Superior temporal gyrus (tissue), 1 donor: ENCODE results near the gene BATF3.
"Not testable (repeated sequence)": the region's sequence is repeated elsewhere in the genome, so short reads cannot be mapped to it uniquely, and the experiment has no call there.

Source experiments
- DNase-seq: peaks from one replicate; pipeline ENCODE4 v3.0.0-alpha.2; 2016; ENCODE audit errors: extremely low spot score

The BATF3 gene

DNA sequence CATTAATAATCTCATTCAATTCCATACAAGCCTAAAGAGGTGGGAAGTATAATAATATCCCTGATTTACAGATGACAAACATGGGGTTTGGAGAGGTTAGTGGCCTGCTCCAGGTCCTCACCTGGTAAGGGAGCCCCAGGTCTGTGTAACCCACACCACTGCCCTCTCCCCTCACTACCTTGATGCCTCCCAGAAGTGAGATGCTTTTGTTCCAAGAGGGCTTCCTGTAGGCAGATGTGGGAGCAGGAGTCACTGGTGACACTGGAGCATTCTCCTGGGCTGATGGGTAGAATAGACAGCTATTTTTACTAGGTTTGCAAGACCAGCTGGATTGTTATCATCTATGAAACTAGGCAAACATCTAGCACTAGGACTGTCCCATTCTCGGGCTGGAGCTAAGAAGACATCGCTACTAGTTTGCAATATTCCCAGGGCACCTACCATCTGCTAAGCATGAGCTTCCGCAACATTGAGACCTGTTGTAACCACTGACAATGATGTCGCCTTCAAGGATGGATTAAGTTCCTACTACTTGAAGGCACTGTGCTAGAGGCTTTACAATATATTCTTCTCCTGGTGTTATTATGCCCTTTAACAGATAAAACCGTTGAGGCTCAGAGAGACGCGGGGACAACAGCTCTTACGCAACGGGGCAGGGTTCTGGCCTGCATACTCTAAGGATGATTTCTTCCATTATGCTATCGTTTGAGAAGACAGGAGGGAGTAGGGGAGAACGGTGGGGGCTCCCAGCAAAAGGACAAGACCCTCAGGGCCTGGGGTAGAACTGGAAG is 35.0 kb downstream of the BATF3 start:
- no peak for DNase-seq

DNA sequence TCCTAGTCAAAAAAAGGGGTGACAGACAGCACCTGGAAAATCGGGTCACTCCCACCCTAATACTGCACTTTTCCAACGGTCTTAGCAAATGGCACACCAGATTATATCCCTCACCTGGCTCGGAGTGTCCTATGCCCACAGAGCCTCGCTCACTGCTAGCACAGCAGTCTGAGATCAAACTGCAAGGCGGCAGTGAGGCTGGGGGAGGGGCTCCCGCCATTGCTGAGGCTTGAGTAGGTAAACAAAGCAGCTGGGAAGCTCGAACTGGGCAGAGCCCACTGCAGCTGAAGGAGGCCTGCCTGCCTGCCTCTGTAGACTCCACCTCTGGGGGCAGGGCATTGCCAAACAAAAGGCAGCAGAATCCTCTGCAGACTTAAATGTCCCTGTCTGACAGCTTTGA is 41.4 kb downstream of the BATF3 start:
- DNase-seq, result not testable (repeated sequence)

DNA sequence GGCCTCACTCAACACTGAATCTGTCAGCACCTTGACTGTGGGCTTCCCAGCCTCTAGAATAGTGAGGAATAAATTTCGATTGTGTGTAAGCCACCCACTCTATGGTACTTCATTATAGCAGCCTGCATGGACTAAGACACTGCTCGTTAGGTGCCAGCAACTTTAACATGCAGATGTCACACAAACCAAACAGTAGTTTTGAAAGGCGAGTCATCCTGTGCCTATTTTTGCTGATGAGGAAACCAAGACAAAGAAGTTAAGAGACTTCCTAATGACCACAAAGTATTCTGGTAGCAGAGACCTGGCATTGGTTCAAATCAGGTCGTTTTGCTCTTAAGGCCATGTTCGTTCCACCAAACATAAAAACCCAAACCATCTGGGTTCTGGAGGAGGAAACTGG is 42.9 kb downstream of the BATF3 start:
- DNase-seq, result no peak

DNA sequence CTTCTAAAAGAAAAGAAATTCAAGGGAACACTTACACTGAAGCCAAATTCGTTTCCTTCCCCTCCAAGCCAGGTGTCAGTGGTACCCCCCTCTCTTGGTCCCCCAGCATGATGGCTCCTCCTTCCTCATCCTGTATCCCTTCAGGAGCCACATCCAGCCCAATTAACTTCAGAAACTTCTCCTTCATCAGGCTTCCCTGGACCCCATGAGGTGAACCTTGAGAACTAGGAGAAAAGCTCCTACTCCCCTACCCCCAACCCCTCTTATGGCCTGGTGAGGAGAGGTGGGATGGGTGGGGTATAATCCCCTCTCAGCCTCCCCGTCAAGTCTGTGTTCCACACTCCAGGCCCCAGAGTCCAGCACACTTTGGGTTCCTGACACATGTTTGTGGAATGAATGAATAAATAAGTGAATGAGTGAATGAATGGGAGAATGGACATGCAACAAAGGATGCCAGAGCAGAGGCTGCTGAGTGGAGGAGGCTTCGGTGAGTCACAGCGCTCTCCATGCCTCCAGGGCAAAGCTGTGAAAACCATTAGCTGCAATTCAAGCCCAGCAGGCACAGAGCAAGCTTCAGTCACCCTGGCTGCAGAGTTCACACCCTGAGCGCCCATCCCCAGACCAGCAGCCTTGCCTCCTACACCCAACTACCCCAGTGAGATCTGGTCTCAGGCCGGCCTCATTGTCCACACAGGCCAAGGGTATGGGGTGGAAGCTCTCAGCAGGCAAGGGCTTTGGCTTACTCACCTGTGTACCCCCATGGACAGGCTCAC is 43.8 kb downstream of the BATF3 start:
- DNase-seq, result no peak

DNA sequence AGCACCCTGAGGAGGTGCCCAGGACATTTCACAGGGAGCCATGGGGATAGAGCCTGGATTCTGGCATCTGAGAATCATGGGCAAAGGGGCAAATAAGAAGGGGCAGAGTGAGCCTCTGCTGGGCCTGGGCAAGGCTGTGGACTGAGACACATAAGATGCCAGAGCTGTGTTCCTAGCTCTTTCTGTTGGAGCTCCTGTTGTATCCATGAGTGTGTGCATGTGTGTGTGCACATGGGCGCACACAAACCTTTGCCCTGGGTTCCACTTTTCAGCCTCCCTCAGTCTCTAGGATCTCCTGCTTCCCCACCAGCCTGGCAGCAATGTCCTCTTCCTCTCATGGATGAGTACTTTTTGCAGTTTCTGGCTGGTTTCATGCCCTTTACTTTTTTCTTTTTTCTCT is 47.0 kb downstream of the BATF3 start:
- no peak for DNase-seq

DNA sequence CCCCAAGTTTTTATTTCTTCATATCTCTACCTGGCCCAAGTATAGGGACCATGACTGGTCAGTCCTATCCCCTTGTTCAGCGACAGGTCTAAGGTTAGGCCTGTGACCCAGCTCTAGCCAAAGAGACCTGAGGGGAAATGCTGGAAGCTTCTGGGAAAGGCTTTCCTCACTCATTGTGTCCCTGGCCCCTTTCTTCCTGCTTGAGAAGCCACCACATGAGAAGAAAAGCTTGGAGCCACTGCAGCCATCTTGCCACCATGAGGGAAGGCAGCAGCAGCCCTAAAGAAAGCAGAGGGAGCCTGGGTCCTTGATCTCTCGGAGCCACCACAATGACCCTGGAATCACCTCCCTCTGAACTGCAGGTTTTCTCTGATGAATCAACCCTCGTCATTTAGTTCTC is 47.7 kb downstream of the BATF3 start:
- DNase-seq, result no peak

DNA sequence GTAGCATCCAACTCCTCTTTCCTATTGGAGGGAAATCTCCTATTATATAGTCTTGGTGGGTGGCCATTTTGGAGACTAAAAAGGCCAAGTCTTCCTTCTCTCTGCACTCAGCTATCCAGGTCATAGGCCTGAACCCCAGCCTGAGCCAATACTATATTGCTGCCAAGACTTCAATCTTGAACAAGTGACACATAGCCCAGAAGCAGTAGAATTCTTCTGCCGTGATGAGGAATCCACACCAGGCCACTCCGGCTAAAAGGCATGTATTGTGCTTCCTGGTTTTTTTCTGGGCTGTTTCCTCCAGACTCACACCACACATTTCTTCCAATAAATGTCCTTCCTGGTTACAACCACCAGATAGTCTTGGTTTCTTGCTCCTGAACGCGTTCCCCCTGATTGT is 48.1 kb downstream of the BATF3 start:
- no peak for DNase-seq

DNA sequence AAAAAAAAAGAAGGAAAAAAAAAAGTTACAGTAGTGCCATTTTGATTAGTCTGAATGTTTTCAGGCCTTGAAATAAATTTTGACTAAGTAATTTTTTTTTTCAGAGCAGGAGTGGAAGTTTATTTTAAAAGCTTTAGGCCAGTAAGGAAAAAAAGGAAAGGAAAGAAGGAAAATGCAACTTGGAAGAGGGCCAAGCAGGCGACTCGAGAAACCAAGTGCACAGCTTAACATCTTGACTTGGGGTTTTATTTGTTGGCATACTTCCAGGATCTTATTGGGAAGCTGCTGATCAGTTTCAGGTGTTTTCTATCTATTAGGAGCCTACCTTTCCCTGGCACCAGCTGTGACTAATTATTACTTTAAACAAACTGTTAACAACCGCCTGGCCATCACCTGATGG is 49.4 kb downstream of the BATF3 start:
- DNase-seq, result no peak

DNA sequence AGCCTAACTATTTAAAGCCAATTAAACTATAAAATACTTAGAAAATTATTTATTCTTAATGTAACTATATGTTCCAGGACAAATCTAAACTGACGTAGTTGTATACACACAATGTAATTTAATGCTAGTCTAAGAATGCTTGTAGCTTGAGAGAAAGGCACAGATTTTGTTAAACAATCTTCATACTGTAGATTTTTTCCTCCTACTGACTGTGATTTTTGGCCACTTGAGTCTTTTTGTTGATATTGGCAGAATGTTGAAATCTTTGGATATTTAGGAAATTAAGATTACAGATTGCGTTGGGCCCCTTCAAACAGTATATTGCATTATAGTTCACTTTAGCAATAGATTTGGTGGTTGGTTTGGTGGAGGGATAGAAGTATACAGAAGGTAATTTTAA is 50.6 kb downstream of the BATF3 start:
- no peak for DNase-seq

DNA sequence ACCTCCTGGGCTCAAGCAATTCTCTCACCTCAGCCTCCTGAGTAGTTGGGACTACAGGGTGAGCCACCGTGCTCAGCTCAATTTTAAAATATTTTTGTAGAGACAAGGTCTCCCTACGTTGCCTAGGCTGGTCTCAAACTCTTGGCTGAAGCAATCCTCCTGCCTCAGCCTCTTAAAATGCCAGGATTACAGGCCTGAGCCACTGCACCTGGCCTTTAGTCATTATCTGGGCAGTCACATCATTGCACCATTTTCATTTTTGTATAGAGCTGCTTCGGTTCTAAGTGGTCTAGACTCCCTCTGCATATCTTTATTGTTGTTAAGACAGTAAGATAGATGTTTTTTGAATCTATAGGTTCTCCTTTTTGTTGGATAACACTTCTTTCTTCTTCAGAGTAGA is 51.2 kb downstream of the BATF3 start:
- DNase-seq, result no peak

DNA sequence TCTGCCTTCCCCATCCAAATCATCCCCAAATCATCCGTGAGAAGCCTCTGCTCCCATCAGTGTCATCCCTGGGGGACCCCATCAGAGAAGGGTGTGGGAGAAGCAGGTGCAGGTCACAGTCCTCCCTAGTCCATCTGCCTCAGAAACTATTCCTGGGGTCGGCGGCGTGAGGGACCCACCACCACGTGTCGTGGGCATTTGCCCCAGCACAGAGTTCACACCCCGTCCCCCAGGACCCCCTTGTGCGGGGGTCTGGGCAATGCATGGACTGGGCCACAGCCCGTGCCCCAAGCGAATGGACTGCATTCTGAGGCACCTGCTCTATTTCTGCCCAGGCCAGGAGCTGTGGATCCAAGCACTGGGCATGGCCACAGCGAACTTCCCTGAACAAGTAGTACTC is 52.6 kb downstream of the BATF3 start:
- DNase-seq, result no peak

DNA sequence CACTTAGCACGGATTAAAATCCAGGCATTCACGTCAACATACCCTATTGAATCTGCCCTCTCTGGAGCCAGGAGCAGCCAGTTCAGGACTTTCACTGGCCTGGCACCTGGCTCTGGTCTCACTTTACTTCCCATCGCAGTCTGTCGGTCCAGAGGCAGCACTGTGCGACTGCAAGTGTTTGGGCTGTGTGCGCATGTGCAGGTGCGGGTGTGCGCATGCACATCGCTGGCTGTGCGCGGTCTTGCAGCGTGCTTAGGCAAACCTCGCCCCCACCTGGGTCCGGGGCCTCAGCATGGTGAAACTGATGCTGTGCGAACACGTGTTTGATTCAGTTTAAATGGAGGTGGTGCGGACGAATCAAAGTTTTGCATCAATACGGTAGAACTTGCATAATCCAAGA is 53.1 kb downstream of the BATF3 start:
- DNase-seq, result no peak

DNA sequence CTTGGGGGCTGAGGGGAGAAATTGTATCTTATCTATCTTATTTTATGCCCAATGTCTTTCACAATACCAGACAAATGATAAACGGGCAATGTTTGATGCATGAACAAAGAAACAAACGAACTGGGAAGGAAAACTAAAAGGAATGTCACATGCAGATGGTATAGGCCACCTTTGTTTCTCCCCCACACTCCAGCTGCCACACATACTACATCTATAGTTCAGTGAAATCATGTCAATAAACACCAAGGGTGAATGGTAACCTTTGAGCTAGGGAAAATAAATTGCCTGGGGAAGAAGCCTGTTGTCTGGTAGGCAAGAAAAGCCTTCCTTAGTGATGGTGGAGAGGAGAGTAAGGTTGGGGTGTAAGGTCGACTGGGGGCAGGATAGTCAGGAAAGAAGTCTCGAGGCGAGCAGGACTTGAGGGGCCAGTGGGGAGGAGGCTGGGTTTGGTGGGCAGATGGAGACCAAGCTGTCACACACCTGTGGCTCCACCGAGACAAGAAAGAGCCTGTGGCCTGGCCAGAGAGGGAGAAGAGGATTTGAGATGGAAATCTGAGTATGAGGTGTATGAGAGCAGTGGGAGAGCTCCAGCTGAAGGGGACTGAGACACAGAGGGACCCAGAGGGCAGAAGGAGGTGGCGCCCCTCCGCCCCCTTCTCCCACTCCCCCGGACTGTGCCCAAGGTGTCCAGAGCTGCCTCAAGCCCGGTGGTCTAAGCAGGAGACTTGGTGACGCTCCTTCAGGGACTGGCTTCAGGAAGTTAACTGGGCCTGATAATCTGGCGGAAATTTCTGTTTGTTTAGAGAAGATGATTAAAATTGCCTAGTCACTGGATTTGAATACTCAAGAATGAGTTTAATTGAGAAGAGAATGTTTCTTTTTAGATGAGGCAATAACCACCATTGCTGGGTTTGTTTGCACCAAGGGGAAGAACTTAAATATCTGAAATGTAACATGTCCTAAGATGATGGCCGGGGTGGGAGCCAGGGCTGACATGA is 53.8 kb downstream of the BATF3 start:
- no peak for DNase-seq

DNA sequence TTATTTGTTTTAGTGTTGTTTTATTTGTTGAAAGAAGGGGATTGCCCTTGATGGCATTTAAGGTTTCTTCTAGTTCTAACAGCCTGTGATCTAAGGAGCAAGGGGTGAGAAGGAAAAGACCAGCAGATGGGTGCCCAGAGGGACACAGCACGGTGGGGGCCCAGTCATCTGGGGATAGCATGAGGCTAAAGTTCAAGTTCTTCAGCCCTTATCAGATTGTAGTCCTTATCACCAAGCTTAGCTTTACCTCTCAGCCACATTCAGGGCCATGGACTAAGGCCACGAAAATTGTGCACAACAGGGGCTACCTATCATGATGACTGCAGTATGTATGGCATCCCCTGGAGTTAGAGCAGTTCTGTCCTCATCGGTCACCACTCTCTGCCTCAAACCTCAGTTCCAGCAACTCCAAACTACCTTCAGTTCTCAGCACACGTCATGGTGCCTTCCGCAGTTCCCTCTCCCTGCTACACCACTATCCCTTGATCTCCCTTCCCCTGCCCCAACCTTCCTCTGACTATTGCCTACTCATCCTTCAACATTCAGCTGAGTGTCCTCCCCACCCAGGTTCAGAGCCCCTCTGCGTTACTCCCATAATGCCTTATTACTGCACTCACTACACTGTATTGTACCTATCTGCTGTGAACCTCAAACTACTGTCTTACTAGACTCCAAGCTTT is 54.6 kb downstream of the BATF3 start:
- no peak for DNase-seq

DNA sequence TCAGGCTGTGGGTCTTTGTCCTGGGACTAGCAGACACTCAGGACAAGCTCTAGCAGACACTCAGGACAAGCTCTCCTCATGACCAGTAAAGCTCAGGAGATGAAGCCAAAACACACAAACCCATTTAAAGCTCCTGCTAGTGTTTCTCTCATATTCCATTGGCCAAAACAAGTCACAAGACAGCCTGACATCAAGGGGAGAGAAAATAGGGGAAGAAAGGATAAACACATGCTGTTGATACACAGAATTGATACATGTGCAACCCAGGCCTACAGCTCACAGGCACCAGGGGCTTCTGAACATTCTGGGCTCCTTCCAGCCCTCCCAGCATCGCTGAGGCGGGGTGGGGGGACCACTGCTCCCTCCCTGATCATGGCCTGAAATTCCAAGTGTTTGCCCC is 55.8 kb downstream of the BATF3 start:
- DNase-seq, result no peak

DNA sequence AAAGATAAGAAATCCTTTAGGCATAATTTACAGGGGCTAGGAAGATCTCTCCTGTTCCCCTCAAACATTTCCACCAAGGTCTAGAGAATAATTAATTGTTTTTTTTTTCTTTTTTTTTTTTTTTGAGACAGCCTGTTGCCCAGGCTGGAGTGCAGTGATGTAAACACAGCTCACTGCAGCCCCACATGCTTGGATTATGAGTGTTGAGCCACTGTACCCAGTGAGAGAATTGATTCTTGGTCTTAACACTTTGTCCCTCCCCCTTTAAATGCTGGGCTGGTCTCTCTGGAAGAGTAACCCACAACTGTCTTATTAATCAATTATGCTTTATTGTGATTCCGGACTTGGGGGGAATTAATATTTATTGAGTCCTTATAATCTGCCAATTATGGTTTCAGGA is 57.7 kb downstream of the BATF3 start:
- DNase-seq, result no peak

DNA sequence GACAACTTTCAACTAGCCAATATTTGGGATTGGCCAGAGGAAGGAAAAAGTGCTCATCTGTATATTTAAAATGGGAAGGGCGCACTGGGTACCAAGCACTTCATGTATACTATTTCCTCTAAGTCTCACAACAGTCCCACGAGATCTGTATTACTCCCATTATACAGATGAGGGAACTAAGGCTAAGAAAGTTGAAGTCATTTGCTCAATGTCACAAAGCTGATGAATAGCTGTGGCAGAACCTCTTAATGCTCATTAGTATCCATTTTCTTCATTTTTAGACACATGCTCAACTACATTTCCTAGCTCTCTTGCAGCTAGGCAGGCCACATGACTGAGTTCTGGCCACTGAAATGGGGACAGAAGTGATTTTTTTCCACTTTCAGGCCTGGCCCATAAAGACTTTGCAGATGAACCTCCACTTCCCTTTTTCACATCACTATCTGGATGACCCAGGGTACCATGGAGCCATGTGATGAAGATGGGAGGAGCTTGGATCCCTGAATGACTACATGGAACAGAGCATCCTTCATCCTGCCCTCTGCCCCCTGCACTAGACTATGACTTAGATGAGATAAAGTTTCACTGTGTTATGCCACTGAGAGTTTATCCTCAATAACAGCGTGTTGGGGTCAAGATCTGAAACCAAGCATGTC is 59.3 kb downstream of the BATF3 start:
- no peak for DNase-seq

DNA sequence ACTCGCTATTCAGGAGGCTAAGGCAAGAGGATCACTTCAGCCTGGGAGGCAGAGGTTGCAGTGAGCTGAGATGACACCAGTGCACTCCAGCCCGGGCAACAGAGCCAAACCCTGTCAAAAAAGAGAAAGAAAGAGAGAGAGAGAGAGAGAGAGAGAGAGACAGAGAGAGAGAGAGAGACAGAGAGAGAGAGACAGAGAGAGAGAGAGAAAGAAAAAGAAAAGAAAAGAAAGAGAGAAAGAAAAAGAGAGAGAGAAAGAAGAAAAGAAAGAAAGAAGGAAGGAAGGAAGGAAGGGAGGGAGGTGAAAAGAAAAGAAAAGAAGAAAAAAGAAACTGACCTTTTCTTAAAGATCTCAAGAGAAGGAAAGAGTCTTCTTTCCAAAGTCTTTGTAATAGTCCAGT is 60.1 kb downstream of the BATF3 start:
- not testable (repeated sequence) for DNase-seq

DNA sequence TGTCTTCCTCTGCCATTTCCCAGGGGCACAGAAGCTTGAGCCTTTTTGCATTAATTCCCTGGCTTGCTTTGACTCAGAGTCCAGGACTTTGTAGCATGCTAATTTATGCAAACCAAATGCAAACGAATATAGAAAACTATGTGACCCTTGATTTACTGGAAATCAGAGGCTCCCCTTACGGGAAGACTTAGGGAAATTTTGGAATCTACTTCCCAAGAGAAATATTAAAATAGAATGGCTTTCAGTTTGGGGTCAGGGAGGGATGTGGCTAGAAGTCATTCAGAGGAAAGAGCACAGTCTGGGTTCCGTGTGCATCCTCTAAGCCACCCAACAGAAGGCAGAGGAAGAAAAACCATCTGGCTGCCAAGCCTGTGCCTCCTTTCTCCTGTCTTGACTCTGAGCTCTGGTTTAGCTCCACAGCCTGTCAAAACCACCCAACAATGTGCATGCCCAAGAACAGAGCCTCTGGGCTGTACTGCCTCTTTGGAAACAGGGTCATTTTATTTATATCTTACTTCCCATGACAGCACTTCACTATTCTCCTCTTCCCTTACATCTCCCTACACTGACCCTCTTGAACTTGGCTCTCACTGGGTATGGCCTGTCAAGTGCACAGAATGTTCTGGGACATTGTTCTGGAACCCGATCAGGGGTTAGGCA is 61.0 kb downstream of the BATF3 start:
- DNase-seq, result no peak

DNA sequence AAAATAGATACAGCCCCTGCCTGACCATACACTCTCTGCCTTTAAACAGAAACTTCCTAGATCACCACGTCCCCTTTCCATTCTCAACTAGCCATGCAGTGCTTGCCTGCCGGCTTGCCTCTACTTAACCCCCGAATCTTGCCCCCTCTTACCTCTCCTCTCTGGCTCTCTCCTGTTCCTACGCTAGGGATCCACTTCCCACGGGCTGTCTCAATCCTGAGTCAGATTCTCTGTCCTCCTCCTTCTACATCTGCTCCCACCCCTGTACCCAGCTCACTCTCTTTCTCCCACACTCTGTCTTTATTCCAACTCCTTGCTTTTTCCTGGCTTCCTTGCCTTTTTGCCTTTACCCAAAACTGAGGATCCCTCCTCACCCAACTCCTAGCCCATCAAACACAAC is 61.7 kb downstream of the BATF3 start:
- peak; percentile 52 for DNase-seq
